SK-N-SH (cell line): ENCODE results near the gene CD6. TPM values are rescaled to one million over a fixed set of nuclear protein-coding genes. Genes with fewer than 3 reads are reported as not detected.

Experiments used
- CTCF ChIA-PET: fragments of 300-600, 350-600 bp; formaldehyde crosslinking; extraction: SDS; loops from one replicate; lab custom pipeline; 2021; lab: Yijun Ruan, JAX
- POLR2A ChIA-PET: fragments of 350-600 bp; sonication (Branson Sonifier 250); formaldehyde crosslinking; extraction: SDS; loops from one replicate; lab custom pipeline; 2020; ENCODE audit warnings: antibody characterized with exemption, inconsistent platforms; lab: Yijun Ruan, JAX
- DNase-seq: peaks from one replicate; pipeline ENCODE4 v3.0.0; 2012
- H2AFZ ChIP-seq: fragments of 200-600 bp; sonication (generic); 2 replicates; pipeline ENCODE4 v1.8.1; 2016; ENCODE audit warnings: antibody characterized with exemption, mild to moderate bottlenecking, low read depth
- H3F3A ChIP-seq: fragments of 200-600 bp; sonication (generic); replicated peaks from 2 replicates; pipeline ENCODE3; 2016; ENCODE audit warnings: antibody characterized with exemption, mild to moderate bottlenecking; ENCODE audit not compliant: insufficient read depth
- H3K27ac ChIP-seq, 2 experiments: fragments of 200-500 bp in 1 of 2; fragments of 200-600 bp in 1 of 2; sonication (Bioruptor generic) in 1 of 2; sonication (generic), shearing (Covaris generic) in 1 of 2; 2 replicates each; pipeline versions ENCODE4 v1.5.1 to v1.6.1; 2014 to 2016; ENCODE audit warnings: low read depth in 2 of 2, inconsistent platforms in 1 of 2, low read length in 1 of 2, mild to moderate bottlenecking in 1 of 2, mixed read lengths in 1 of 2
- H3K27me3 ChIP-seq: fragments of 200-600 bp; sonication (generic), shearing (Covaris generic); 2 replicates; pipeline ENCODE4 v1.6.1; 2016; ENCODE audit warnings: mixed run types; ENCODE audit not compliant: insufficient read depth
- H3K36me3 ChIP-seq, 2 experiments: fragments of 200-500 bp in 1 of 2; fragments of 200-600 bp in 1 of 2; sonication (Bioruptor generic) in 1 of 2; sonication (generic) in 1 of 2; replicated peaks in 1 of 2; 2 replicates each; pipeline versions ENCODE3 to v1.5.1; 2014 to 2016; ENCODE audit warnings: low read length in 1 of 2, mild to moderate bottlenecking in 1 of 2; ENCODE audit not compliant: insufficient read depth in 2 of 2, control insufficient read depth in 1 of 2
- H3K4me1 ChIP-seq, 2 experiments: fragments of 200-500 bp in 1 of 2; fragments of 200-600 bp in 1 of 2; sonication (Bioruptor generic) in 1 of 2; sonication (generic), shearing (Covaris generic) in 1 of 2; 2 replicates each; pipeline versions ENCODE4 v1.5.1 to v1.6.1; 2014 to 2016; ENCODE audit warnings: low read depth in 1 of 2, low read length in 1 of 2, mixed run types in 1 of 2; ENCODE audit not compliant: insufficient read depth in 2 of 2, control insufficient read depth in 1 of 2
- H3K4me2 ChIP-seq: fragments of 200-600 bp; sonication (generic), shearing (Covaris generic); 2 replicates; pipeline ENCODE4 v1.6.1; 2017; ENCODE audit warnings: mixed run types
- H3K4me3 ChIP-seq, 2 experiments: fragments of 200-500 bp in 1 of 2; fragments of 200-600 bp in 1 of 2; sonication (Bioruptor generic) in 1 of 2; sonication (generic), shearing (Covaris generic) in 1 of 2; 2 replicates each; pipeline versions ENCODE4 v1.5.1 to v1.8.1; 2014 to 2016; ENCODE audit warnings: low read depth in 2 of 2, inconsistent platforms in 1 of 2, low read length in 1 of 2, mild to moderate bottlenecking in 1 of 2, mixed read lengths in 1 of 2, moderate library complexity in 1 of 2
- H3K79me2 ChIP-seq: fragments of 200-600 bp; sonication (generic); 2 replicates; pipeline ENCODE4 v1.8.1; 2017; ENCODE audit warnings: mild to moderate bottlenecking; ENCODE audit not compliant: insufficient read depth
- H3K9ac ChIP-seq: fragments of 200-600 bp; sonication (generic); 2 replicates; pipeline ENCODE4 v1.6.1; 2017; ENCODE audit warnings: mixed run types
- H3K9me2 ChIP-seq: fragments of 200-600 bp; sonication (generic); 2 replicates; pipeline ENCODE4 v1.6.1; 2017; ENCODE audit warnings: mixed run types
- H3K9me3 ChIP-seq: fragments of 200-600 bp; sonication (generic); 2 replicates; pipeline ENCODE4 v1.6.1; 2017; ENCODE audit warnings: mixed run types, mild to moderate bottlenecking, moderate library complexity
- H4K20me1 ChIP-seq: fragments of 200-600 bp; sonication (generic); 2 replicates; pipeline ENCODE4 v1.6.1; 2017; ENCODE audit warnings: mild to moderate bottlenecking, mixed run types; ENCODE audit not compliant: insufficient read depth
- CHD2 ChIP-seq: fragments of 150-350 bp; IDR thresholded peaks from 2 replicates; pipeline ENCODE4 v1.6.1; 2018; ENCODE audit warnings: low read length; ENCODE audit not compliant: partially characterized antibody
- ELF1 ChIP-seq: IDR thresholded peaks from 2 replicates; pipeline ENCODE4 v1.4.0; 2012
- EP300 ChIP-seq, 2 experiments: IDR thresholded peaks; 2 replicates each; pipeline versions ENCODE4 v1.4.0 to v1.6.1; 2012; ENCODE audit warnings: borderline replicate concordance in 1 of 2, low read depth in 1 of 2, low read length in 1 of 2
- FOSL2 ChIP-seq: IDR thresholded peaks from 2 replicates; pipeline ENCODE4 v1.4.0; 2012; ENCODE audit warnings: low read depth, mild to moderate bottlenecking, moderate library complexity, borderline replicate concordance
- FOXJ3 ChIP-seq: sonication (generic); formaldehyde crosslinking; IDR thresholded peaks from 2 replicates; pipeline ENCODE4 v1.5.1; 2020; ENCODE audit warnings: mild to moderate bottlenecking, missing genetic modification reagents
- GABPA ChIP-seq: IDR thresholded peaks from 2 replicates; pipeline ENCODE4 v1.4.0; 2012; ENCODE audit warnings: low read depth, mild to moderate bottlenecking
- MAX ChIP-seq: IDR thresholded peaks from 2 replicates; pipeline ENCODE4 v1.4.0; 2012; ENCODE audit warnings: low read depth
- MEF2A ChIP-seq: IDR thresholded peaks from 2 replicates; pipeline ENCODE4 v1.4.0; 2012; ENCODE audit warnings: low read depth, borderline replicate concordance
- PBX3 ChIP-seq: IDR thresholded peaks from 2 replicates; pipeline ENCODE4; 2012
- POLR2AphosphoS5 ChIP-seq: IDR thresholded peaks from 2 replicates; pipeline ENCODE4 v1.6.1; 2012; ENCODE audit warnings: low read depth, low read length
- RAD21 ChIP-seq: IDR thresholded peaks from 2 replicates; pipeline ENCODE4 v1.6.1; 2012; ENCODE audit warnings: mild to moderate bottlenecking, low read length
- RCOR1 ChIP-seq: fragments of 150-350 bp; IDR thresholded peaks from 2 replicates; pipeline ENCODE4 v1.6.1; 2017; ENCODE audit warnings: antibody characterized with exemption, low read length
- RFX5 ChIP-seq: IDR thresholded peaks from 2 replicates; pipeline ENCODE4 v1.6.1; 2012; ENCODE audit warnings: mild to moderate bottlenecking, improper control_type of control experiment, low read length
- SIN3A ChIP-seq: IDR thresholded peaks from 2 replicates; pipeline ENCODE4 v1.6.1; 2012; ENCODE audit warnings: low read depth, mild to moderate bottlenecking, low read length, moderate library complexity, borderline replicate concordance
- SMC3 ChIP-seq: IDR thresholded peaks from 2 replicates; pipeline ENCODE4 v1.6.1; 2012; ENCODE audit warnings: low read depth, low read length, improper control_type of control experiment
- TCF12 ChIP-seq: IDR thresholded peaks from 2 replicates; pipeline ENCODE4 v1.4.0; 2012
- TEAD4 ChIP-seq: IDR thresholded peaks from 2 replicates; pipeline ENCODE4 v1.4.0; 2012; ENCODE audit warnings: mild to moderate bottlenecking, borderline replicate concordance; ENCODE audit not compliant: insufficient read depth
- USF1 ChIP-seq: IDR thresholded peaks from 2 replicates; pipeline ENCODE4 v1.4.0; 2012; ENCODE audit warnings: low read depth, borderline replicate concordance
- USF2 ChIP-seq: fragments of 150-350 bp; IDR thresholded peaks from 2 replicates; pipeline ENCODE4 v1.6.1; 2017; ENCODE audit warnings: antibody characterized with exemption, low read length, low read depth, borderline replicate concordance
- YY1 ChIP-seq: IDR thresholded peaks from 2 replicates; pipeline ENCODE4 v1.4.0; 2012; ENCODE audit warnings: low read depth, mild to moderate bottlenecking
- WGBS: methylation state at CpG from one replicate; pipeline ENCODE4 v1.1.6; 2017; ENCODE audit warnings: low lambda C conversion rate; 5-methylcytosine and 5-hydroxymethylcytosine counted together
- polyA plus RNA-seq, 3 experiments: library from polyadenylated mRNA; depleted of rRNA; stranded (reverse); fragments of >200 nt; gene quantifications; 2 replicates each; pipeline ENCODE4 v1.2.3, GENCODE V29; 2012

Gene CD6
- polyA plus RNA-seq, 1 of the 3 experiments (the other 2 are of a cell fraction), result not detected

- TF ChIP-seq EP300 (IDR thresholded peaks at IDR 0.05; ENCODE audit: borderline replicate concordance in 1 of 2, low read depth in 1 of 2, low read length in 1 of 2), result no peak
Observed at GRCh38 chr11:60938500-60938899, 33.0 kb upstream of the CD6 start (continued).

- Histone ChIP-seq H4K20me1 (no peaks in the 10 kb centered on the region), H3K9ac (no peak overlapping the region), H3K4me1 (no peaks in the 10 kb centered on the region; a peak in 1 of 4 replicates), H3K79me2 (no peaks in the 10 kb centered on the region), H3K27me3 (no peaks in the 10 kb centered on the region), H3K9me2 (no peaks in the 10 kb centered on the region), H3K36me3 (peaks cover 0 to 3% of the 10 kb centered on the region in 2 experiments), H3K27ac (no peak overlapping the region), H3K4me3 (no peak overlapping the region), H3K9me3 (no peaks in the 10 kb centered on the region), H3K4me2 (no peak overlapping the region), H2AFZ (no peak overlapping the region), H3F3A (no peaks in the 10 kb centered on the region)
- 17% methylated on average over 2 of the region's 7 CpGs for WGBS
- ChIA-PET CTCF (interaction anchor here (0.5 to 1.4 kb wide), 4 partner anchors 12 to 190 kb away, joined by 3 to 4 read pairs (median 3); partner anchors contain the start of gene SLC15A3), POLR2A (interaction anchor here (1.0 kb wide), 1 partner anchor 209 kb away, joined by 5 read pairs; no protein-coding TSS in a partner anchor)
- TF ChIP-seq PBX3 (no peak), GABPA (no peak), POLR2AphosphoS5 (no peak), TEAD4 (no peak), USF2 (no peak), TCF12 (no peak), SIN3A (no peak), RCOR1 (no peak), ELF1 (no peak), FOSL2 (no peak), CHD2 (no peak), RAD21 (no peak), MEF2A (no peak), SMC3 (no peak), FOXJ3 (CRISPR knock-in tag) (no peak), YY1 (no peak), USF1 (no peak), MAX (no peak), RFX5 (no peak)
- DNase-seq, result no peak
Observed at GRCh38 chr11:60939301-60939700, 32.2 kb upstream of the CD6 start.
